CD4-positive, alpha-beta T cell treated with Interleukin-10 for 1 hour (primary cell): Measurements from ENCODE around the gene CAMKMT.
A peak's percentile ranks its signal among the peaks of the same experiment; 100 is the strongest.

ENCODE experiments used
- DNase-seq: peaks from one replicate; pipeline ENCODE4 v3.0.0-alpha.2; 2020

CAMKMT gene

GRCh38 chr2:44751754-44752479, 390.2 kb downstream of the CAMKMT start:
- DNase-seq, result no peak

- no peak for DNase-seq
Measured at GRCh38 chr2:44752761-44753160, 391.0 kb downstream of the CAMKMT start.

- peak; percentile 6 for DNase-seq
Measured at GRCh38 chr2:44753552-44754285, 392.0 kb downstream of the CAMKMT start.

- no peak for DNase-seq
Measured at GRCh38 chr2:44758591-44758990, 396.8 kb downstream of the CAMKMT start.

- DNase-seq, result no peak
Measured at GRCh38 chr2:44759823-44760222, 398.1 kb downstream of the CAMKMT start.

GRCh38 chr2:44763275-44763782, 401.6 kb downstream of the CAMKMT start:
- DNase-seq, result no peak

GRCh38 chr2:44766220-44766619, 404.5 kb downstream of the CAMKMT start:
- DNase-seq, result no peak

GRCh38 chr2:44766777-44767176, 405.0 kb downstream of the CAMKMT start:
- no peak for DNase-seq

- no peak for DNase-seq
Measured at GRCh38 chr2:44767691-44768090, 405.9 kb downstream of the CAMKMT start.

- no peak for DNase-seq
Measured at GRCh38 chr2:44768438-44769236, 406.9 kb downstream of the CAMKMT start.

GRCh38 chr2:44769349-44770011, 407.7 kb downstream of the CAMKMT start:
- DNase-seq, result no peak

GRCh38 chr2:44770221-44771195, 408.8 kb downstream of the CAMKMT start:
- no peak for DNase-seq

- DNase-seq, result no peak
Measured at GRCh38 chr2:44771522-44771921, 409.8 kb downstream of the CAMKMT start.

- no peak for DNase-seq
Measured at GRCh38 chr2:44772131-44772530, 410.4 kb downstream of the CAMKMT start.

GRCh38 chr2:44772669-44773378, 411.1 kb downstream of the CAMKMT start:
- DNase-seq, result no peak

- DNase-seq, result no peak
Measured at GRCh38 chr2:44774826-44775492, 413.2 kb downstream of the CAMKMT start.

- no peak for DNase-seq
Measured at GRCh38 chr2:44777036-44777435, 415.3 kb downstream of the CAMKMT start.

- no peak for DNase-seq
Measured at GRCh38 chr2:44777537-44777936, 415.8 kb downstream of the CAMKMT start.

- DNase-seq, result no peak
Measured at GRCh38 chr2:44778221-44778654, 416.5 kb downstream of the CAMKMT start.
